GM21717 (cell line): ENCODE results near the gene PPM1H.
A peak's percentile ranks its signal among the peaks of the same experiment; 100 is the strongest.
"Not testable (repeated sequence)": the region's sequence is repeated elsewhere in the genome, so short reads cannot be mapped to it uniquely, and the experiment has no call there.

Source experiments
- ATAC-seq: cut with Tn5 transposase; IDR thresholded peaks from one replicate; pipeline ENCODE4 v1.9.1; 2021; ENCODE audit warnings: mild to moderate bottlenecking, moderate library complexity; ENCODE audit not compliant: unreplicated experiment

The PPM1H gene

DNA sequence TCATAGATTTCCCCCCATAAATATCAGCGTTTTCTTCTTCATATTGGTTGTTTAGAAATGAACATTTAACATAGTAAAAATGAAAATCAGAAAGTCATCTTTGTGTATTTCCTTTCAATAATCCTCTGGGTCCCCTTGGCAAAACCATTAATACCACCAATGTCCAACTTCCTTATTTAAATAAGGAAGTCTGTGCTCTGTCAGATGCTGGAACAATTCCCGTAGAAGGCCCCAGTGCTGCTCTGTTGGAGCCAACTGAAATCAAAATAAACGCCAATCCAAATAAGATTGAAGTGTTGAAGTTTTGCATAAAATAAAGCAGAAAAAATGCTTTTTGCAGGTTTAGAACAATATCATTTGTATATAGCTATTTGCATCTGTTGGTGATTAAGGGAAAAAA is 93.1 kb downstream of the PPM1H start:
- no peak for ATAC-seq

DNA sequence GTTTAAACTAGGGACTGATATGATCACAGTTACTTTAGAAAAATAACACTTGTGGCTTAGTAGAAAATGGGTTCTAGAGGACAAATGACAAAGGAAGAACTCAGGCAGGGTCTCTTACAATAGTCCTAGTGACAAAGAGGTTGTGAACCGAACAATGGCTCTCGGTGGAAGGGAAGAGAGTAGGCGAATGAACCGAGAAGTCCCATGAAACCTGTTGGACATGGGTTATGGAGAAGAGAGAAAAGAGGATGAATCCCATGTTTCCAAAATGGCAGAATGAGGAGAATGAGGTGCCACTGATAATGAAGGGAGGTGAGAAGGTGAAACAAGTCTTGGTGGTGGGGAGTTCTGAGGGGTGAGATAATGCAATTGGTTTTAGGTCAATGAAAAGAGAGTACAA is 94.1 kb downstream of the PPM1H start:
- no peak for ATAC-seq

DNA sequence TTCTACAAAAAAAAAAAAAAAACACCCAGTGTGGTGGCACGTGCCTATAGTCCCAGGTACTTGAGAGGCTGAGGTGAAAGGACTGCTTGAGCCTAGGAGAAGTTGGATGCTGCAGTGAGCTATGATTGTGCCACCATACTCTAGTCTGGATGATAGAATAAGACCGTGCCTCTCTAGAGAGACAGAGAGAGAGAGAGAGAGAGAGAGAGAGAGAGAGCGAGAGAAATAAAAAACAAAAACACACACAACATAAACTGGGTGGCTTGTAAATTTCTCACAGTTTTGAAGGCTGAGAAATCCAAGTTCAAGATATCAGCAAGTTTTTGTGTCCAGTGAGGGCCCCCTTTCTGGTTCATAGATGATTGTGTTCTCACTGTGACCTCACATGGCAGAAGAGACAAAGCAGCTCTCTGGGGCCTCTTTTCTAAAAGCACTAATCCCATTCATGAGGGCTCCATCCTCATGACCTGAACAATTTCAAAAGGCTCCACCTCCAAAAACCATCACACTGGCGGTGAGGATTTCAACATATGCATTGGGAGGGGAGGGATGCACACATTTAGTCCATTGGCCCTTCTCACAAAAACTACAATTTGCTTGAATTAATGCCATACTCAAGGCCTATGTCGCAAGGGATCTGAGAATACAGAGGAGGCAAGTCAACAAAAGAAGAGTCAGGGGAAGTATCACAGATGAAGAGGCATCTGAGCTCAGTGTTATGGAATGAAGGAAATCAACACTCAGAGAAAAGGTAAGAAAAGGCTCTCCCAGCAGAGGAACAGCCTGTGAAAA is 94.9 kb downstream of the PPM1H start:
- ATAC-seq = no peak

DNA sequence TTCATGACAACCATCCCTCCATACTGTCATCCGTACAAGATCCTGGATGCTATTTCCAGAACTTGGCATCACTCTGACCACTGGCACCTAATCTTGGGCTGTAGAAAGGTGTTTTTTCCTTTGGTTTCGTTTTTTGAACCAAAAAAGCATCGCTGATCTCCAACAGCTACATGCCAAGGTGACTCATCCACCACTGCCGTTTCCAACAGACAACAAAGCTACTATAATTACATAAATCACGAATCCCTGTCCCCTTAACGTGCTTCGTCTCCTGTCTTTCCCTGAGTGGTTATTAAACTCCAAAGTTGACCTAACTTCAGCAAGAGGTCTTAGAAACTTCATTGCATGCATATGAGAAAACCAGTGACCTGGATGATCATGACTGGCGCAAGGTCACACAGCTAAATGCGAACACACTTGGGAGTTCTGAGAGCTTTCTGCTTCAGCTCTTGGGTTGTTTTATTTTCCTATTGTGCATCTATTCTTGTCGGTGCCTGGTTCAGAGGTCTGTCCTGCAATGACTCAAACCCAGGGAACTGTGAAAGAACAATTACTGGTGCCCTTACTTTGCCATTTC is 99.9 kb downstream of the PPM1H start:
- peak; percentile 65 for ATAC-seq

DNA sequence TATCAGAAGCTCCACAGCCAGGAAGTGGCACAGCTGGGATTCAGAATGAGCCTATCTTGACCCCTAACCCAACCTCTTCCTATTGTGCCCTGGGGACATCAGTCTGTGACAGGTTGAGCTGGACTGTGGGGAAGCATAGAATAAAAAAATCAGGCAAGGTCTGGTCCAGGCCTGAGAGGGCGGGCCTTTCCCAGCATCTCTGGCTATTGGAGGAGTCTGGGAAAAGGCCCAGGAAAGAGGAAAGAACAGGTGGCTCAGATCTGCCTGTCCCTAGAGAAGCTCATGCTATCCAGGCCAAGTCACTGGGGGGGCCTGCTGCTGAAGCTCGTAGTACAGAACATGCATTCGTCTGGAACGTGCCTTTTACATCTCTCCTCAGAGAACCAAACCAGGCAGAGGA is 100.5 kb downstream of the PPM1H start:
- ATAC-seq = no peak

DNA sequence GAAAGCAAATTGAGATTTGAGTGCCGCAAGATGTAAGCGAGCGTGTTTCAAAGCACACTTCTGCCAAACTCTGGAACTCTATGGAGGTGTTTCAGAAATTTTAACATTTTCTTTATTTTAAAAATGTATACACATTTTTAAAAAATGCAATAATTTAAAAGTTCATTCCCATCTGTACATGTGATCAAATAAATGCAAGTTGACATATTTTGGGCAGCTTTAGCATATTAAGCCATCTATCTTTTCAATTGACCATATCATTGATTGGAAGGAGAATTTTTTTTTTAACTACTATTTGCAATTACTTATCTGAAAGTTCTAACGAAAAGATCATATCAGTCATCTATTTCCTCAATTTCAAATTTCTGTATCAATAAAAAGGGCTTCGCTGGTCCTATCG is 101.3 kb downstream of the PPM1H start:
- ATAC-seq = no peak

DNA sequence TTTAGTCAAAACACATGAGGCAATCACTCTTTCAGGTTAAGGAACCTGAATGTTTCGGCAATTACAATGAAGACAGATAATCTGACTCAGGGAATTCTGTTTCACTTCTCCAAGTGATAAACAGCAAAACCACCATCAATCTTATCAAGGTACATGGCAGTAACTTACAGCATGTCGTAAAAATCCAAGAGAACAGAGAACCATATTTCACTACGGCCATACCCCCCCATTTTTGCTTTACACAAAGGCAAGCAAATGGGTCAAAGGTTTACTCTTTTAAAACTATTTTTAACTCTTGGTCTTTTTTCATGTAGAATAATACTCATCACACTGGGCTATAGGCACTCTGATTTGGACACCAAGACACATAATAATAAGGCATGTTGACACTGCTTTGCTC is 102.4 kb downstream of the PPM1H start:
- no peak for ATAC-seq

DNA sequence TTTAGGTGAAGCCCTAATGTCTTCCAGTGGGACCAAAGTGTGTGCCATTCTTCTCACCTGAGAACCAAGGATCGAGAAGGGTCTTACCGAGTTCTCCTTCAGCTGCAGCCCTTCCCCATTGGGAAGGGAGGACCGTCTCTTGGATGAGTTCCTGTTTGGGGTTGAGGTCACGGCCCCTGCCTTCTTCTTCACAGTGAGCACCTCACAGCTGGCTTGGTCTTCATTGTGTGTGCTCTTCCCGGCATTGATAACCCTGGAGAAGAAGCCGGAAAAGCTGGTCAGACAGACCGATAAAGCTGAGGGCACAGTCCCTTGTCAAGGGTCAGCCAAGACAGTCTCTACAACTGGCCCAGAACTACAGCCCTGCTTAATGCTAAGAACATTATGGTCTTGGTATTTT is 102.9 kb downstream of the PPM1H start:
- no peak for ATAC-seq

DNA sequence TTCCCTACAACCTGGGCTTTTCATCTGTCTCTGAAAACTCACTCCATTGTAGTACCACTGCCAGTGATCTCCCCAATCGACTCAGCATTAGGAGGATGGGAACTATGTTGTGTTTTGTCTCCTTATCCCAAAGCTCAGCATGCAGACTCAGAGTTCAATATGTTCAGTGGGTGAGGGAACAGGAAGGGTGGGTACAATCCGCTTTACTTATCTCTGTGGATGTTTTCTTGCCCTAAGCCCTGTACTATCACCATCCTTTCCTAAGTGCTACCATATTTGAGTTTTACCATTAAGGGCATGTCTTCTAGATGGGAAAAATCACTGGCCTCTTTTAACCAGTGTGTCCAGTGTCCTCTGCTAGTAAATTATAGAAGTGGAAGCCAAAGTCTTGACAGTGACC is 107.1 kb downstream of the PPM1H start:
- ATAC-seq = no peak

DNA sequence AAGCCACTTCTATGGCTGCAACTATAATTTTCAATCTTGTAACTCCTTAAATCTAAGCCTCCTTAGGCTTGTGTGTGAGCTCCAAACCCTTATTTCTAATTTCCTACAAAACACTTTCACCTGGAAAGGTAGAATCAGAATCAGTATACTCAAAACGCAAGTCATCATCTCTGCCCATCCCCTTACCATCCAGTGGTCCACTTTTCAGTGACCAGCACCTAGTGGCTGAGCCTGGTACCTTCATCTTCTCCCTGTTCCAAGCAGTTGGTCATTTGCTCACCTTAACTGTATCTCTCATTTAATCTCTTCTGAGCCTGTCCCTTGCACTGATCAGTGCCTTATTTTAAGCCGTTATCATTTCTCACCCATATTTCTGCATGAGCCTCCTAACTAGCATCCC is 107.9 kb downstream of the PPM1H start:
- ATAC-seq = no peak

DNA sequence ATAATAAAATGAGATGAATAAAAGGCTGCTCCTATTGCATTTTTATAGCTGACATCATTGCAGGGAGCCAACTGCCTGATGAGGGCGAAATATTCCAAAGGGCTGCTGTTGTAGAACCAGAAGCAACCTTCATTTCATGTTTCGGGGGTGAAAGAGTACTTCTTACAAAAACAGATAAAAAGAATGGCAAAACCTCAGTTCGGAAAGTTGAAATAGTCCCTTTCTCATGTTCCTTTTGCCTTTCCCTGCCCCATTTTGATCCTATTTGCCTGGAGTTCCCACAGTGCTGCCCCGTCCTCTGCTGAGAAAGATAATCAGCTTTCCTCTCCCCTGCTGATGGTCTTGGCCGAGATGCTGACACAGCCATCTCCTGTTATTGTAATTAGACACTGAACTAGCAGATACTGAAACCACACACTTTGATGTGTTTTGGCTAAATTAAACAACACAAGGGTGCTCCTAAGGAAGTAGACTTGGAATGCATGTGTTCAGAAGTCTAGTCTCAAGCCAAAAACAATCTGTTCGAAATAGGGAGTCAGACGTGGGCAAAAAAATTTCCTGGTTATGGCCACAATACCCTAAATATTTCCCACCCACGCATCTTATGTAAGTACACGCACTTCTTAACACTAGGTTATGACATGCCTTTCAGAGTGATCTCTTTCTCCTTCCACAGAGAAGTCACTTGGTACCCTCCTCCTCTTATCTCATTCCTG is 117.2 kb downstream of the PPM1H start:
- ATAC-seq = no peak

DNA sequence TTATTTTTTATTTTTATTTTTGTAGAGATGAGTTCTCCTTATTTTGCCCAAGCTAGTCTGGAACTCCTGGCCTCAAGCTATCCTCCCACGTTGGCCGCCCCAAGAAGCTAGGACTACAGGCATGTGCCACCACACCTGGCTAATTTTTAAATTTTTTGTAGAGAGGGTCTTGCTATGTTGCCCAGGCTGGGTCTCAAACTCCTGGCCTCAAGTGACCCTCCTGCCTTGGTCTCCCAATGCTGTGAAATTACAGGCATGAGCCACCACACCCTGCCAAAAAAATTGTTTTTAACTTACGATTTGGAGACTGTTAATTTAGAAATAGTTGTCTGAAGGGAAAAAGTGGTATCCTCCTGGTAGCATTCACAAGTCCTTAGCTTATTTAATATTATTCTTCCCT is 120.7 kb downstream of the PPM1H start:
- no peak for ATAC-seq

DNA sequence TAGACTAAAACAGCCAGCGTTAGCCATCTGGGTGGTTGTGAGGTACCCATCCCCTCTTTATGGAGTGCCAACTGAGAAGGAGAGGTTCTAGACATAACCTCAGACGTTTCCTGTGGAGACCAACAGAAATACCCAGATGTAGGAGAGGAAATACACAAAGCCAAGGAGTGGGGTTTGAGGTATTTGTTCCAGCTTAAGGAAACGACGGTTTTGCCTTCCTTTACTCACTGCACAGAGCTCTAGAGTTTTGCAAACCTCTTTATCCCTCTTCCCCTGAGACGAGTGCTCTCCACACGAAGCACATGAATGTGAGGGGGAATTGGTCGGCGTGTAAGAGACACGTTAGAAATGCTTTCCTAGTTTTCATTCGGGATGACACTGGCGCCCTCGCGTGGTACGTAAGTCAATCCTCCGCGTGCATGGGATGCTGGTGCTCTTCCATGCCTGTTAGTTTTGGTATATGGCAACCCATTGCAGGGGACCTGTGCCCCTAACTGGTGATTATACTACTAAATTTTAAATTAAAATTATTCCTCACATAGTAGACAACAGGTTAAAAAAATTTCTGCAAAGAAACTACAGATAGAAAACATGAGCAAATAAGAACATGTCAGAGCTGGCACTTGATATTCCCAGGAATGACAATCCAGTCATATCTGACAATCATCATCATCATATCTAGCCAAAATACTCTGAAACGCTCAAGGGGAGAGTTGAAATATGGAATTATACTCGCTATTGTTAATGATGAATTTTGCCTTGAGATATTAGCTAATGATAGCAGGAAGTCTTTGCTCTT is 121.7 kb downstream of the PPM1H start:
- ATAC-seq = peak; percentile 60

DNA sequence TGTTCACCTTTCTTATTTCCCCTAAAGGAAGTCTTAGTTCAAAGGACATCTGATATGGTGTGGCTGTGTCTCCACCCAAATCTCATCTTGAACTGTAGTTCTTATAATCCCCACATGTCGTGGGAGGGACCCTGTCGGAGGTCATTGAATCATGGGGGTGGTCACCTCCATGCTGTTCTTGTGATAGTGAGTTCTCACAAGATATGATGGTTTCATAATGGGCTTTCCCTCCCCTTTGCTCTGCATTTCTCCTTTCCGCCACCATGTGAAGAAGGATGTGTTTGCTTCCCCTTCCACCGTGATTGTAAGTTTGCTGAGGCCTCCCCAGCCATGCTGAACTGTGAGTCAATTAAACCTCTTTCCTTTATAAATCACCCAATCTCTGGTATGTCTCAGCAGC is 123.5 kb downstream of the PPM1H start:
- not testable (repeated sequence) for ATAC-seq

DNA sequence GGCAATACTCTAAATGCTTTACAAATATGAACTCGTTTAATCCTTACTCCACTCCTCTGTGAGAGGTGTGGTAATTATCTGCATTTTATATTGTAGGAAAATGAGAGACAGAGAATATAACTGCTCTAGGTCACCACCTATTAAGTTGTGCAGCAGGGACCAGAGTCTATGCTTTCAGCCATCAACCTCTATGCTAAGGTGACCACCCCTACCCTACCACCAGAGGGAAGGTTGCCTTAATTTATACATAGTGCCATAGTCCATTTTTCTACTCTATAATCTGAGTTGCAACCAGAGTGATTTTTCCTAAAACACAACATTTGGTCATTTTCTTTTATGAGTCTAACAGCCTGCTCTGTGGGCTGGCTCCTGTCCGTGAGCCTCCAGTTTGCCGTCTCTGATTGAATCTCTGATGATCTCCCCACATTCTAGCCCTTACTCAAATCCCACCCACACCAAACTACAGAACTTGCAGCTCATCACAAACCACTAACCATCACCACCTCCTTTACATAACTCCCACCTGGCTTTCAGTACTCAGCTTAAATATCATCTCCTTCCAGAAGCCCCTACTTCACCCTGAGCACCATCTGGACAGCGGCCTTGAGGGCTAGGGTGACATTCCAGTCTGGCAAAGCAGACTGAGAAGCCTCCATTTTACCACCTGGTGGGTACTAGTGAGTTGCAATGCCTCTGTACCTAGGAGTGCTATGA is 126.6 kb downstream of the PPM1H start:
- ATAC-seq = peak; percentile 71

DNA sequence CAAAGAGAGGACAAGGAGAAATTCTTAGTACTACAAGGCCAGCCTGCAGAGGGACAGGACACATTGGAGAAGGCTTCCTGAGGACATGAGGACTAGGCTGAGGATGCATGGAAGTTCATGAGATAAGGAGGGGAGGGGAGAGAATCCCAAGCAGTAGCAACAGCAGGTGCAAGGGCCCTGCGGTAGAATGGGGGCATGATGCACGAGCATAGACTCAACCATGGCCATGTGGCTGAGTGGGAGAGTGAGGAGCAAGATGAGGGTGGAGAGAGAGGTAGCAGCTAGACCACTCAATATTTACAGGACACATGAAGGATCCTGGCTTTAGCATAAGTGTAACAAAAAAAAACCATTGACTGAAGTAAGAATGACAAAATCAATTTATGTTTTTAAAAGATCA is 128.1 kb downstream of the PPM1H start:
- no peak for ATAC-seq

DNA sequence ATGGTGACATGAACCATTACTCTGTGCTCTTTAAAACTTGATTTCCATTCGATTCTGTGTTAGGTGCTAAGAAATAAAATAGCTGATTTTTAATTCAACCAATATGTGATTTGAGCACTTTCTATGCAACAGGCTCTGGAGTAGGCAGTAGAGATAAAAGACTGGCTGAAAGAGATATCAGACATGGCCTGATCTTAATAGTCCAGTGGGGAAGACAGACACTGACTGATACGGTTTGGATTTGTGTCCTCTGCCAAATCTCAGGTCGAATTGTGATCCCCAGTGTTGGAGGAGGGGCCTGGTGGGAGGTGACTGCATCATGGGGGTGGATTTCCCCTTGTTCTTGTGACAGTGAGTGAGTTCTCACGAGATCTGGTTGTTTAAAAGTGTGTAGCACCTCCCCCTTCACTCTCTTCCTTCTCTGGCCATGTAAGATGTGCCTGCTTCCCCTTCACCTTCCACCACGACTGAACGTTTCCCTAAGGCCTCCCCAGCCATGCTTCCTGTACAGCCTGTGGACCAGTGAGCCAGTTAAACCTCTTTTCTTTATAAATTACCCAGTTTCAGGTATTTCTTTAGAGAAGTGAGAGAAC is 128.6 kb downstream of the PPM1H start:
- ATAC-seq = no peak

DNA sequence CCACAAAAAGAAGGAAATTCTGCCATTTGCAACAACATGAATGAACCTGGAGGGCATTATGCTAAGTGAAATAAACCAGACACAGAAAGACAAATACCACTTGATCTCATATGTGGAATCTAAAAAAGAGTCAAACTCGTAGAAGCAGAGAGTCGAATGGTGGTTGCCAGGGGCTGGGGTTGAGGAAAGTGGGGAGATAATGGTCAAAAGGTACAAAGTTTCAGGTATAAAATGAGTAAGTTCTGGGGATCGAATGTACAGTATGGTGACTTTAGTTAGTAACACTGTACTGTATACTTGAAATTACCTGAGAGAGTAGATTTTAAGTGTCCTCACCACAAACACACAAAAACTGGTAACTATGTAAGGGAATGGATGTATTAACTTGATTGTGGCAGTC is 129.4 kb downstream of the PPM1H start:
- ATAC-seq = no peak

DNA sequence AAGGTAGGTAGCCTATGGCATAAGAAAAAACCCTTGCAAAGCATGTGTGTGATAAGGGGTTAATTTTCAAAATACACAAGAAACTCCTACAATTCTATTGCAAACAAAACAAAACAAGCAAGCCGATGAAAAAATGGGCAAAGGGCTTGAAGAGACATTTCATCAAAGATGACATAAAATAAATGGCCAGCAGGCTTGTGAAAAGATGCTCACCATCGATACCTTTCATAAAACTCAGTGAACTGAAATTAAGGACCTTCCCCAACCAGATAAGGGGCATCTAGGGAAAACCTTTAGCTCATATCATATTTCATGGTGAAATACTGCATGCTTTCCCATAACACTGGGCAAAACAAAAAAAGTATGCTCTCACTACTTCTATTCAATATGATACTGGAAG is 131.2 kb downstream of the PPM1H start:
- ATAC-seq = no peak

DNA sequence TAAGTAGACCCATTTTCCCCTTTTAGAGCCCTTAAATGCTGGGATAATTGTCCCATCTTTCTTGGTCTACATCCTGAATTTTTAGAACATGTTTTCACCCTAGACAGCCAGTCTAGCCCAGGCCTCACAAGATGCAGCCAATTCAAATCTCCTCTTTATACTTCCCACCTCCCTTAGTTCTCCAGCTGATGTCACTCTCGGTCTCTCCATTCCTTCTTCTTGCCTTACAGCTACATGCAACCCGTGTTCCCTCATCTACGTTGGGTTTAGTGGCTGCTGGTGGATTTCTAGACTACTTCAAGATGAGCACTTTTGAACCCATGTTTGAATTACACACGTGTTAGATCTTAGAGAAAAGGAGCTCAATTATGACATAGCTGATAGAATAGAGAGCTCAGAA is 132.0 kb downstream of the PPM1H start:
- no peak for ATAC-seq
